Endometrial microvascular endothelial cells (primary cell): ENCODE measurements around the gene KHDRBS1. TPM values are rescaled to one million over a fixed set of nuclear protein-coding genes. Genes with fewer than 3 reads are reported as not detected.
"Not testable (repeated sequence)": the region's sequence is repeated elsewhere in the genome, so short reads cannot be mapped to it uniquely, and the experiment has no call there.

ENCODE experiments used
- in situ Hi-C: cut with HindIII; loops from 2 replicates; pipeline ENCODE4 v1.10.0; 2017; ENCODE audit warnings: low sequenced_read_pairs, low pct_unique_long_range_greater_than_20kb; ENCODE audit errors: inconsistent ontology term
- total RNA-seq: library from RNA; depleted of rRNA; stranded (reverse); fragments of >200 nt; gene quantifications from one replicate; pipeline ENCODE4 v1.2.3, GENCODE V29; 2015; ENCODE audit errors: inconsistent ontology term

The KHDRBS1 gene
- total RNA-seq, 1 donor from 2014 or later = 106 TPM

GRCh38 chr1:32007591-32007940 lies 6.1 kb upstream of the KHDRBS1 start:
- in situ Hi-C loops = no loop called here

GRCh38 chr1:32010246-32010645 lies 3.4 kb upstream of the KHDRBS1 start:
- in situ Hi-C loops = no loop called here

GRCh38 chr1:32012709-32013385 lies 821 bp upstream of the KHDRBS1 start:
- in situ Hi-C loops = no loop called here

GRCh38 chr1:32014199-32014947 lies 705 bp downstream of the KHDRBS1 start:
- in situ Hi-C loops = no loop called here

- in situ Hi-C loops = no loop called here
Observed at GRCh38 chr1:32014948-32015273, 1.2 kb downstream of the KHDRBS1 start.

GRCh38 chr1:32020339-32020738 lies 6.7 kb downstream of the KHDRBS1 start:
- in situ Hi-C loops = no loop called here

GRCh38 chr1:32021574-32022018 lies 7.9 kb downstream of the KHDRBS1 start:
- in situ Hi-C loops = not testable (repeated sequence)

- in situ Hi-C loops = no loop called here
Observed at GRCh38 chr1:32023351-32023750, 9.7 kb downstream of the KHDRBS1 start.

- in situ Hi-C loops = no loop called here
Observed at GRCh38 chr1:32025515-32025914, 11.8 kb downstream of the KHDRBS1 start.

GRCh38 chr1:32028746-32029145 lies 15.1 kb downstream of the KHDRBS1 start:
- in situ Hi-C loops = no loop called here

GRCh38 chr1:32031578-32032274 lies 18.1 kb downstream of the KHDRBS1 start:
- in situ Hi-C loops = no loop called here

GRCh38 chr1:32032275-32032615 lies 18.6 kb downstream of the KHDRBS1 start:
- in situ Hi-C loops = no loop called here

GRCh38 chr1:32035119-32035518 lies 21.5 kb downstream of the KHDRBS1 start:
- in situ Hi-C loops = no loop called here

GRCh38 chr1:32040711-32041110 lies 27.0 kb downstream of the KHDRBS1 start:
- in situ Hi-C loops = no loop called here

GRCh38 chr1:32042330-32042729 lies 28.7 kb downstream of the KHDRBS1 start:
- in situ Hi-C loops = no loop called here

- in situ Hi-C loops = no loop called here
Observed at GRCh38 chr1:32044234-32044633, 30.6 kb downstream of the KHDRBS1 start.

- in situ Hi-C loops = no loop called here
Observed at GRCh38 chr1:32045772-32046171, 32.1 kb downstream of the KHDRBS1 start.

- in situ Hi-C loops = no loop called here
Observed at GRCh38 chr1:32047701-32048100, 34.0 kb downstream of the KHDRBS1 start.

- in situ Hi-C loops = no loop called here
Observed at GRCh38 chr1:32048440-32048839, 34.8 kb downstream of the KHDRBS1 start.

GRCh38 chr1:32051706-32052105 lies 38.0 kb downstream of the KHDRBS1 start:
- in situ Hi-C loops = no loop called here
